ENCODE data around the gene NPM1.

The NPM1 gene

GRCh38 chr5:171453056-171453725 lies 65.5 kb downstream of the NPM1 start:
- DNase-seq = no peak

- DNase-seq = no peak
These were observed 66.3 kb downstream of the NPM1 start for GRCh38 chr5:171453988-171454387.

DNA sequence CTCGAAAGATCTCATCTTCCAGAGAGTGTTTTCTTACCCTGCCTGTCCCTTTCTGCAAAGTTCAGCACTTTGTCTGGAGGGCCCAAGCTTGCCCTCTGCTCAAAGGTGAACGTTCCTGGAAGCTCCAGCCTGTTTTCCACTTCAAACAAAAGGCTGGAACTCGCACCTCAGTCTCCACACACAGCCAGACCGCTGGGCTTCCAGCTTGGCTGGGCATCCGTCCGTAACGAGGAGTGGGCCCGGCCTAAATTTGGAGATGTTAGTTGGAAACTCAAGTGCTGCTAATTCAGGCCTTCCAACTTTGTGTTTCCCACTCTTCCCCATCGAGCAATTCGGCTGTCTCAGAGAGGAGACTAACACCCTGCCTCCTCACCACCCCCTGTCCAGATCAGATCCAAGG lies 66.9 kb downstream of the NPM1 start:
- no peak for DNase-seq

DNA sequence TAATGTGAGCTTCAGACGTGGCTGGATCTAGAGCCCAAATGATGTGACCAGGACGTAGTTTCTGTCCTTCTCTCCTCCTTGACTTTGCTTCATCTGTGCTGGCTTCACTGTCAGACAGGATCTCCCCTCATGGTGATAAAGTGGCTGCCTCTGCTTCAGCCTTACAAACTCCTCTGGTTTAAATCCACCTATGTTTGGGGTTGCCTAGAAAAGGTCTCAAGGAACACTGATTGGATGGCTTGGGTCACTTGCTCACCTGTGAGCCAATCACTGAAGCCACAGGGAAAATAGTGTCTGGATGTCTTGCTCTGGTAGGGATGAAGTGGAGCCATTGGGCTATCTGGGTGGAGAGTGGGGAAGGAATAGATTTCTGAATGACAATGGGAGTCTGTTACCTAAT lies 67.9 kb downstream of the NPM1 start:
- no peak for DNase-seq

- DNase-seq = no peak
These were observed 69.7 kb downstream of the NPM1 start for GRCh38 chr5:171457208-171457981.

- DNase-seq = no peak
These were observed 72.2 kb downstream of the NPM1 start for GRCh38 chr5:171459839-171460238.
